HepG2 (cell line): Measurements from ENCODE around the gene COASY. TPM values are rescaled to one million over a fixed set of nuclear protein-coding genes. Genes with fewer than 3 reads are reported as not detected.
A peak's percentile ranks its signal among the peaks of the same experiment; 100 is the strongest.

ENCODE experiments used
- AHDC1 ChIP-seq: sonication (generic); formaldehyde crosslinking; IDR thresholded peaks from 2 replicates; pipeline ENCODE4 v1.5.1; 2020; ENCODE audit warnings: mild to moderate bottlenecking, missing genetic modification reagents, borderline replicate concordance
- GMEB2 ChIP-seq: IDR thresholded peaks from 2 replicates; pipeline ENCODE4 v1.6.1; 2016; ENCODE audit warnings: missing biosample characterization, missing genetic modification reagents, low read depth
- MYC ChIP-seq: sonication (generic); formaldehyde crosslinking; IDR thresholded peaks from 2 replicates; pipeline ENCODE4 v1.9.0; 2021; ENCODE audit warnings: missing genetic modification reagents, borderline replicate concordance
- NCOA2 ChIP-seq: sonication (generic); formaldehyde crosslinking; IDR thresholded peaks from 2 replicates; pipeline ENCODE4 v1.8.0; 2022; ENCODE audit warnings: inconsistent platforms
- NR3C1 ChIP-seq: sonication (generic); formaldehyde crosslinking; IDR thresholded peaks from 2 replicates; pipeline ENCODE4 v1.4.0; 2020; ENCODE audit warnings: missing genetic modification reagents
- RCOR2 ChIP-seq: IDR thresholded peaks from 2 replicates; pipeline ENCODE4 v1.6.1; 2016; ENCODE audit warnings: missing biosample characterization, missing genetic modification reagents
- RFXAP ChIP-seq: sonication (generic); formaldehyde crosslinking; IDR thresholded peaks from 2 replicates; pipeline ENCODE4 v1.4.0; 2020; ENCODE audit warnings: missing genetic modification reagents, borderline replicate concordance
- SIN3B ChIP-seq: fragments of 150-350 bp; IDR thresholded peaks from 2 replicates; pipeline ENCODE4 v1.6.1; 2014; ENCODE audit warnings: low read length
- SNRNP70 ChIP-seq: fragments of 200-400 bp; formaldehyde crosslinking; IDR thresholded peaks from 2 replicates; pipeline ENCODE4 v1.6.1; 2017; ENCODE audit warnings: mild to moderate bottlenecking, low read depth, low read length, moderate library complexity
- SOX13 ChIP-seq, 3 experiments: fragments of 450-650 bp in 1 of 3; sonication (generic) in 1 of 3; formaldehyde crosslinking in 1 of 3; IDR thresholded peaks in 2 of 3; conservative IDR thresholded peaks in 1 of 3; 2 replicates each; pipeline versions ENCODE4 v1.5.0 to v1.6.1; 2016 to 2020; ENCODE audit warnings: antibody characterized with exemption in 1 of 3, mild to moderate bottlenecking in 1 of 3, missing compliant biosample characterization in 1 of 3, missing genetic modification reagents in 1 of 3, moderate library complexity in 1 of 3
- TAF1 ChIP-seq: sonication (generic); formaldehyde crosslinking; IDR thresholded peaks from 2 replicates; pipeline ENCODE4 v1.4.0; 2020; ENCODE audit warnings: missing genetic modification reagents
- UBTF ChIP-seq: sonication (generic); formaldehyde crosslinking; IDR thresholded peaks from 2 replicates; pipeline ENCODE4 v1.4.0; 2020; ENCODE audit warnings: mild to moderate bottlenecking, missing genetic modification reagents
- ZFP82 ChIP-seq: sonication (generic); formaldehyde crosslinking; IDR thresholded peaks from 2 replicates; pipeline ENCODE4 v1.5.1; 2020; ENCODE audit warnings: mild to moderate bottlenecking, missing genetic modification reagents, borderline replicate concordance
- ZNF296 ChIP-seq: sonication (generic); formaldehyde crosslinking; conservative IDR thresholded peaks from 2 replicates; pipeline ENCODE4 v1.5.0; 2020; ENCODE audit warnings: mild to moderate bottlenecking, missing genetic modification reagents
- ZNF550 ChIP-seq: sonication (generic); formaldehyde crosslinking; IDR thresholded peaks from 2 replicates; pipeline ENCODE4 v1.4.0; 2020; ENCODE audit warnings: mild to moderate bottlenecking, missing genetic modification reagents, borderline replicate concordance
- ZNF615 ChIP-seq: sonication (generic); formaldehyde crosslinking; IDR thresholded peaks from 2 replicates; pipeline ENCODE4 v1.5.0; 2020; ENCODE audit warnings: mild to moderate bottlenecking, missing genetic modification reagents, borderline replicate concordance
- ZNF674 ChIP-seq: sonication (generic); formaldehyde crosslinking; IDR thresholded peaks from 2 replicates; pipeline ENCODE4 v1.5.0; 2020; ENCODE audit warnings: low read depth, mild to moderate bottlenecking, missing genetic modification reagents
- polyA plus RNA-seq, 8 experiments: library from polyadenylated mRNA; depleted of rRNA in 3 of 8; stranded (reverse) in 7 of 8; unstranded in 1 of 8; fragments of >200 nt; fragmentation: Illumina TruSeq in 4 of 8; extraction: Trizol in 4 of 8; gene quantifications; 2 replicates each; pipeline versions ENCODE4 v1.2.1 to v1.2.3, GENCODE V29; 2011 to 2016; ENCODE audit warnings: low read depth in 4 of 8, missing spikeins in 1 of 8, mixed read lengths in 1 of 8; ENCODE audit not compliant: insufficient read depth in 1 of 8
- total RNA-seq, 5 experiments: library from RNA; depleted of rRNA; stranded (reverse); fragments of >200 nt; fragmentation: Illumina TruSeq; extraction: Trizol; gene quantifications; 2 replicates each; pipeline ENCODE4 v1.2.3, GENCODE V29; 2016; ENCODE audit warnings: low read depth in 1 of 5

Gene COASY
- total and polyA plus RNA-seq, 2 of the 13 experiments (the other 11 are each of a cell fraction or from before 2014, with no cell fraction given) = 90.7 to 125 TPM

- TF ChIP-seq SIN3B (peak; percentile 98), NCOA2 (CRISPR knock-in tag) (peak; percentile 72), UBTF (CRISPR knock-in tag) (peak; percentile 54), ZNF615 (CRISPR knock-in tag) (peak; percentile 18; the same call in 1 of the 2 replicates), TAF1 (CRISPR knock-in tag) (peak; percentile 91), RCOR2 (CRISPR knock-in tag) (no peak), SNRNP70 (no peak), RFXAP (CRISPR knock-in tag) (peak; percentile 64; the same call in 1 of the 2 replicates), ZNF550 (peak; percentile 10; the same call in 1 of the 2 replicates), SOX13 (IDR thresholded peaks at IDR 0.05) (no peak), SOX13 (CRISPR knock-in tag; conservative IDR thresholded peaks at IDR 0.05 in 1 of 2, IDR thresholded peaks at IDR 0.05 in 1 of 2) (peak in 1 of 2 experiments; percentile 39; a peak in 1 of 4 replicates), GMEB2 (CRISPR knock-in tag) (no peak), ZFP82 (CRISPR knock-in tag) (0 out of 2 replicates have a peak, but pooled peaks have one; percentile 42), AHDC1 (CRISPR knock-in tag) (no peak), ZNF674 (no peak; the same call in 1 of the 2 replicates), ZNF296 (CRISPR knock-in tag) (0 out of 2 replicates have a peak, but pooled peaks have one; percentile 7), MYC (CRISPR knock-in tag) (peak; percentile 78), NR3C1 (CRISPR knock-in tag) (no peak)
Measured at GRCh38 chr17:42577532-42578281, 15.8 kb downstream of the COASY start, which contains the start of gene PSMC3IP (continued).
